Gastrocnemius medialis (tissue), 4 donors: ENCODE results near the gene ST6GALNAC1.

Source experiments
- POLR2A ChIP-seq, 2 donors: fragments of 450-650 bp; IDR thresholded peaks; one replicate each; pipeline ENCODE4 v1.6.1; 2017; ENCODE audit warnings: antibody characterized with exemption in 2 of 2, mild to moderate bottlenecking in 2 of 2, moderate library complexity in 2 of 2
- TF ChIP-seq, protein P1 (sequence below), 5 experiments: fragments of 450-650 bp in 3 of 5; fragments of 200-600 bp in 2 of 5; sonication (generic) in 2 of 5; IDR thresholded peaks in 4 of 5; conservative IDR thresholded peaks in 1 of 5; 1 replicate in 4 of 5; 2 replicates in 1 of 5; pipeline ENCODE4 v1.5.1; 2016 to 2019; ENCODE audit warnings: antibody characterized with exemption in 5 of 5, mild to moderate bottlenecking in 3 of 5, moderate library complexity in 3 of 5

- TF ChIP-seq, protein P1, sequence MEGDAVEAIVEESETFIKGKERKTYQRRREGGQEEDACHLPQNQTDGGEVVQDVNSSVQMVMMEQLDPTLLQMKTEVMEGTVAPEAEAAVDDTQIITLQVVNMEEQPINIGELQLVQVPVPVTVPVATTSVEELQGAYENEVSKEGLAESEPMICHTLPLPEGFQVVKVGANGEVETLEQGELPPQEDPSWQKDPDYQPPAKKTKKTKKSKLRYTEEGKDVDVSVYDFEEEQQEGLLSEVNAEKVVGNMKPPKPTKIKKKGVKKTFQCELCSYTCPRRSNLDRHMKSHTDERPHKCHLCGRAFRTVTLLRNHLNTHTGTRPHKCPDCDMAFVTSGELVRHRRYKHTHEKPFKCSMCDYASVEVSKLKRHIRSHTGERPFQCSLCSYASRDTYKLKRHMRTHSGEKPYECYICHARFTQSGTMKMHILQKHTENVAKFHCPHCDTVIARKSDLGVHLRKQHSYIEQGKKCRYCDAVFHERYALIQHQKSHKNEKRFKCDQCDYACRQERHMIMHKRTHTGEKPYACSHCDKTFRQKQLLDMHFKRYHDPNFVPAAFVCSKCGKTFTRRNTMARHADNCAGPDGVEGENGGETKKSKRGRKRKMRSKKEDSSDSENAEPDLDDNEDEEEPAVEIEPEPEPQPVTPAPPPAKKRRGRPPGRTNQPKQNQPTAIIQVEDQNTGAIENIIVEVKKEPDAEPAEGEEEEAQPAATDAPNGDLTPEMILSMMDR (IDR thresholded peaks at IDR 0.05 in 4 of 5, conservative IDR thresholded peaks at IDR 0.05 in 1 of 5), result no peak
- TF ChIP-seq POLR2A (IDR thresholded peaks at IDR 0.05), result no peak
Observed at GRCh38 chr17:76582660-76583059, 60.9 kb downstream of the ST6GALNAC1 start.
